Epithelial cell of proximal tubule (primary cell): ENCODE results near the gene GRID2IP. TPM values are rescaled to one million over a fixed set of nuclear protein-coding genes. Genes with fewer than 3 reads are reported as not detected.
"Not testable (repeated sequence)": the region's sequence is repeated elsewhere in the genome, so short reads cannot be mapped to it uniquely, and the experiment has no call there.

ENCODE experiments used
- DNase-seq: peaks from one replicate; pipeline ENCODE4 v3.0.0-alpha.2; 2011; ENCODE audit warnings: low read depth
- H3K4me3 ChIP-seq: 2 replicates; pipeline ENCODE4 v1.5.1; 2011; ENCODE audit warnings: low read depth, mild to moderate bottlenecking, low read length
- total RNA-seq: library from RNA; depleted of rRNA; stranded (reverse); fragments of >200 nt; gene quantifications from 2 replicates; pipeline ENCODE4 v1.2.3, GENCODE V29; 2015
- TF ChIP-seq, protein P1 (sequence below): conservative IDR thresholded peaks from 2 replicates; pipeline ENCODE4 v1.5.1; 2012; ENCODE audit warnings: low read depth, mild to moderate bottlenecking, low read length

Gene GRID2IP
- total RNA-seq, 1 donor from 2014 or later = not detected

DNA sequence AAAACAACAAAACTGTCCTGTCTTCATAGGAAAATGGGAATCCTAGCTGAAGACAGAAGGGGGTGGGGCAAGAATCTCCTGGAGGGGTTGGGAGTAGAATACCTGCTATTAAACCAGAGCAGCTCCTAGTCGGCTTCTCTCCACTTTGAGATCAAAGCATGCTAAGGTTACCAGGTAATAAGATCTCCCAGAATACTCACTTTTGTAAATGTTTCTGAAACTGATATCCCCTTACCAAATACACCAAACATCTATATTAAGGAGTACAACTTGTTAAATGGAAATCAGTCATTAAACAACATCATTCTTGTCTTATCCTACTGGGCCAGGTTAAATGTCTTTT is 74.0 kb downstream of the GRID2IP start:
- H3K4me3 ChIP-seq = no peak overlapping the region
- DNase-seq = no peak
- TF ChIP-seq, protein P1, sequence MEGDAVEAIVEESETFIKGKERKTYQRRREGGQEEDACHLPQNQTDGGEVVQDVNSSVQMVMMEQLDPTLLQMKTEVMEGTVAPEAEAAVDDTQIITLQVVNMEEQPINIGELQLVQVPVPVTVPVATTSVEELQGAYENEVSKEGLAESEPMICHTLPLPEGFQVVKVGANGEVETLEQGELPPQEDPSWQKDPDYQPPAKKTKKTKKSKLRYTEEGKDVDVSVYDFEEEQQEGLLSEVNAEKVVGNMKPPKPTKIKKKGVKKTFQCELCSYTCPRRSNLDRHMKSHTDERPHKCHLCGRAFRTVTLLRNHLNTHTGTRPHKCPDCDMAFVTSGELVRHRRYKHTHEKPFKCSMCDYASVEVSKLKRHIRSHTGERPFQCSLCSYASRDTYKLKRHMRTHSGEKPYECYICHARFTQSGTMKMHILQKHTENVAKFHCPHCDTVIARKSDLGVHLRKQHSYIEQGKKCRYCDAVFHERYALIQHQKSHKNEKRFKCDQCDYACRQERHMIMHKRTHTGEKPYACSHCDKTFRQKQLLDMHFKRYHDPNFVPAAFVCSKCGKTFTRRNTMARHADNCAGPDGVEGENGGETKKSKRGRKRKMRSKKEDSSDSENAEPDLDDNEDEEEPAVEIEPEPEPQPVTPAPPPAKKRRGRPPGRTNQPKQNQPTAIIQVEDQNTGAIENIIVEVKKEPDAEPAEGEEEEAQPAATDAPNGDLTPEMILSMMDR = no peak

GRCh38 chr7:6476596-6477317 is 74.5 kb downstream of the GRID2IP start:
- TF ChIP-seq, protein P1 = no peak
- H3K4me3 ChIP-seq = no peak overlapping the region
- DNase-seq = no peak

DNA sequence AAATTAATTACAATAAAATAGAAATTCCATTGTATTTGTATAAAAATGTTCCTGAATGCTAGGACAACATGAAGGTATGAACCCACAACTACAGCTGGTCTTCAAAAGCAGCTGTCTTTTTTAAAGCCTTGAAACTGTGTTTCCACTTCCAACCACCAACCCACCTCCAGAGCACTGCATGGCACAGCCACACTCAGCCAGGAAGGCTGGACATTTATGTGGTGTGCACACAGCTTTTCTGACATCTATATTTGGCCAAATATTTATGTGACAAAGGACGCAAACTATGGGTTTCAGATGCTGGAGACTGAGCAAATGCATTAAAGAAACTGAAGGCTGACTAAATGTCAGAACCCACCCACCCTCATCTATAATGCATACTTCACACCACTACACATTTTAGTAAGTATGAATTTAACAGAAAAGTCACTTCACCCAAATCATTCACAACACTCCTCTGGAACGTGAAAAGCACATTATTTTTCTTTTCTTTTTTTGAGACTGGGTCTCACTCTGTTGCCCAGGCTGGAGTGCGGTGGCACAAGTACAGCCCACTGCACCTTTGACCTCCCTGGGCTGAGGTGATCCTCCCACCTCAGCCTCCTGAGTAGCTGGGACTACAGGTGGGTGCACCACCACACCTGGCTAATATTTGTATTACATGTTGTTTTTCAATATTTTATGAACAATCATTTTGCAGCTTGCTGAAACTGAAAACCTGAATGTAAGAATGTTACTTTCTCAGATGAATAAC is 75.7 kb downstream of the GRID2IP start:
- DNase-seq = no peak
- H3K4me3 ChIP-seq = no peak overlapping the region
- TF ChIP-seq, protein P1 = no peak

GRCh38 chr7:6465862-6466261 is 85.4 kb downstream of the GRID2IP start:
- H3K4me3 ChIP-seq = no peak overlapping the region
- TF ChIP-seq, protein P1 = no peak
- DNase-seq = no peak

DNA sequence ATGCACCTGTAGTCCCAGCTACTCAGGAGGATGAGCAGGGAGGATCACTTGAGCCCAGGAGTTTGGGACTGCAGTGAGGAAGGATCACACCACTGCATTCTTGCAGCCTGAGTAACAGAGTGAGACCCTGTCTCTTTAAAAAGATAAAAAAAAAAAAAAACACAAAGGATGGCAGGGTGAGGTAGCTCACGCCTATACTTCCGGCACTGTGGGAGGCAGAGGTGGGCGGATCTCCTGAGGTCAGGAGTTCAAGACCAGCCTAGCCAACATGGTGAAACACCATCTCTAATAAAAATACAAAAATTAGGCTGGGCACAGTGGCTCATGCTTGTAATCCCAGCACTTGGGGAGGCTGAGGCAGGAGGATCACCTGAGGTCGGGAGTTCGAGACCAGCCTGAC is 87.7 kb downstream of the GRID2IP start:
- DNase-seq, H3K4me3 ChIP-seq: not testable (repeated sequence)

DNA sequence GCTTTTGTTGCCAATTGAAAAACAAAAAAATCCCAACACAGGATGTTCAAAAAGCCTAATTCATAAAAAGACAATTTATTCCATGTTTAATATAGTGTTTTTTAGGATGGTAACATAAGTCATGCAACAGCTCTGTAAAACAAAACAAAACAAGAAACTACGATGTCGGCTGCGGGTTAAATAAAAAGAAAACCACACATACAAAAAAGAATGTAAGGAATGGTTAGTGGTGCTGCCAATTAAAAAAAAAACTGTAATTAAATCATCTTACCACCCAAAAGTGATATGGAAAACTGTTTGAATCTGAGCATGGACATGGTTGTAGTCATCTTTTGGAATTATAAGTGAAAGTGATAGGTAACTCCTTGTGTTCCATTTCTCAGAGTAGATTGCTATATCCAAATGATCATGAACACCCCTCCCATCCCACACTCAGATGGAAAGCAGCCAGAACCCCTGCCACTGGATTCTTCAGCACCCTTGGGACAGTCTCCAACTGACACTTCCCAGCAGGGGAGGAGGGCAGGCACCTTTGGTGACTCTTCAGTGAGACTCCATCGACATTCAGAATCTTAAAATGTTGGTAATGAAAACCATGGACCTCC is 89.2 kb downstream of the GRID2IP start:
- no peak for DNase-seq
- TF ChIP-seq, protein P1 = no peak
- H3K4me3 ChIP-seq = no peak overlapping the region

GRCh38 chr7:6460990-6461584 is 90.2 kb downstream of the GRID2IP start:
- H3K4me3 ChIP-seq = no peak overlapping the region
- TF ChIP-seq, protein P1 = no peak
- DNase-seq = no peak
